HG02588 (cell line): ENCODE measurements around the gene PDZD2.

ENCODE experiments used
- ATAC-seq: cut with Tn5 transposase; IDR thresholded peaks from one replicate; pipeline ENCODE4 v1.9.1; 2021; ENCODE audit warnings: mild to moderate bottlenecking, moderate library complexity; ENCODE audit not compliant: unreplicated experiment

PDZD2 gene

DNA sequence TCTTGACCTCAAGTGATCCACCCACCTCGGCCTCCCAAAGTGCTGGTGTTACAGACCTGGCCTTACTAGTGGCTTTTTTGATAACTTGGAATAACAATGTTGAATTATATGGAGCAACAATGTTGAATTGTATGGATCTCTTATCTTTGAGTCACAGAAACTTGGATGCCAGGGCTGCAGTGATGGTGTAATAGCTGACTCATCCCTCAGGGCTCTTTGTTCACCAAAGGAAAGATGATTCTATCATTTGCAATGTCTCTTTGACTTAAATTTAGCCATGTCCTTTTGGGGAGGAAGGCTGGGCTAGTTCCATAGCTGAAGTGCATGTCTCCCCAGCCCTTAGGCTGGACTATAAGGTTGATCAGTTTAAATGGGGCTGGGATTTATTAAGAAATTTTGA lies 172.3 kb downstream of the PDZD2 start:
- no peak for ATAC-seq

DNA sequence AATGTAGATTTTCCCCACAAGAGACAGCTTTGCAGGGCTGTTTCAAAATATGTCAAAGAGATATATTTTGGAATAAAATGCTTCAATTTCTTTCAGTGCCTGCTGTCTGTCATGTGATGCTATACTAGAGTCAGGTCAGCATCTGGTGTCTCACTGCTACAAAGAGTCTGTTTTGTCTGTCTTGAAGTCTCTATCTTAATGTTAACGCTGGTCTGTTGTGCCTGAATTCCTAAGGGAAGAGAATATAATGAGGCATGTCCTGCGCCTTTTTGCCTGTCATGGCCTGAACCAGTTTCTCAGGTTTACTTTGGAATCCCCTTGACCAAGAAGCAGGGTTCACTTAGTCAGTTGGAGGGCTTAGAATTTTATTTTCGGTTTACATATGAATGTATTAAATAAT lies 176.4 kb downstream of the PDZD2 start:
- ATAC-seq, result no peak

DNA sequence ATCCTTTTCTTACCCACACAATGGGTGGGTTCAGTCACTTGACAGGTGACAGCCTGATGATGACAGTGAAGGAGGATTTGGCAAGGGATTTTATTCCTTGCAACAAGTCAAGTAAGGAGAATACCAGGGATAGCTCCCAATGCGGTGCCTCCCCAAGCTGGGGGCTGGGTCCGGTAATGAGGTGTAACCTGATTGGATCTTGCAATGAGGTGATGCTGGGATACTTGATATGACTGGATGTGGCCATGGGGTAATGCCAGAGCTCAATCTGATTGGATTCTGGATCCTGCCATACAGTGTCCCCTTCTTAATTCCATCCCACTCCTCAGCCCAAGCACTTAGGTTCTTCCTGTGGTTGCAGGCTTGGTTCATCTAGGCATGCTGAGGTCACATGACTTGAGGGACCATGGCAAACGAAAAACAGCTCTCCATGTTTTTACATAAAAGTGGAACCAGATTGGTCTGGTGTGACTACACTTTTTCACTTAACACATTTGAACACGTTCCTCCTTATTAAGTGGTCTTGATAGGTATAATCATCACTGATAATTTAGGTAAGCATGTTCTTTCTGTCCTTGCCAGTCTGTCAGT lies 181.1 kb downstream of the PDZD2 start:
- ATAC-seq, result no peak

DNA sequence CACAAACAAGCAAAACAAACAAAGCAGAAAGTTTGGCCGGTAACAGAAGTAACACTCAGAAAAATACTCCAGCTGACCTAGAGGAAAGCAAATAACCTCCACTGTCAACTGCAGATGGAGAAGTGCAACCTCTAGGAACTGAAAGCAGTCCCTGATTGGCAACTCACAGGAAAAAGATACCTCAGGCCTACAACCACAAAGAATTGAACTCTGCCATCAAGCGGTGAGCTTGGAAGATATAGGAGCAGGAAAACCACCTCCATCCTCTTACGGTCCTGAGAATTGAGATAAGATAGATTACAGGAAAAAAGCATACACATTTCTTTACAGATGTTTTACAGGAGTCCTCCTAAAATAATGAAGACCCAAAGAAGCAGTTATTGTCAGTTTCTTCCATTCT lies 184.5 kb downstream of the PDZD2 start:
- no peak for ATAC-seq

DNA sequence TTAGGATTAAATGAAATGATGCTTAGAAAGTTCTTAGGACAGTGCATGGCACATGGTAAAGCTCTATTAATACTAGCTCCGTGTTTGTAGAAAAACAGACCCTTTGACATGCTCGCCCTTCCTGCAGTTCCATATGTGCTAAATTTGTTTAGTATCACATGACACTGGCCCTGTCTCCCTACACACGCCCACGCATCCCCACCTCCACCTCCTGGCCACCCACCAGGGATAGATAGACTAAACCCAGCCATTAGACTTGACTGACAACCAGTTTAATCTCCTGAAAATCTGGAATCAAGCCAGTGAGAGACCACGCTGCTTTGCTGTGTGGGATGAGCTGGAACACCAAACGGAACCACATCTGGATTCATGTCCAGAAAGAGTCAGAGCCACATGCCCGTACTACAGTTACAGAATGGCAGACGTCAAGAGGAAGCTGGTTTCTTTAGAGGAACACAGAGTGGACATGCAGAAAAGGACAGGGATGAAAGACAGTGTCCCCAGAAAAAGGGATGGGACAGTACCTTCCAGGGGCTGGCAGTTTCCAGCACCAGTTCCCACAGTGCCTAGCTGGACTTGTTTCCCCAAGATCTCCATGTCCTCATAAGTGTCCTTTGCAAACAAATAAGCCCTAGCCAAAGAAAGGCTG lies 186.1 kb downstream of the PDZD2 start:
- ATAC-seq, result no peak

DNA sequence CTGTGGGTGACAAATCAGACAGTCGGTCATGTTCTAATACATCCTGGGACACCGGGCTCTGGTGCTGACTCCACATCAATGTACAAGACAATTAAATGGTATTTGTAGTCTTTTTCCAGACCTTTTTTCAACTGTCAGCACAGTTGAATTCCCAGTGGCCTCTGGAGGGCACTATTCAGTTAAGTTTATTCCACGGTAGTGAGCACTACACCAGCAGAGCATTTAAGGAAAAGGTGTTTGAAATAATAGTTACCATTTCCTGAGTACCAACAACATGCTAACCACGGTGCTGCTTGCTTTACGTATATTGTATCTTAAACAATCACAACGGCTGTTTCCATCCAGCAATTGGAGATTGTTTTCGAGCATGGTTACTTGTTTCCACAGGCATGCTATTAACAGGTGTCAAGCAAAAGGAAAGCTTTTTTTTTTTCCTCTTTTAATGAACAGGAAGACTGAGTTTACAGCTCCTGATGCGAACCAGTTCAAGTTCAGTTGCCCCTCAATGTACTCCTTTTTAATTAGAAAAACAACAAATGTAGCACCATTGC lies 186.7 kb downstream of the PDZD2 start:
- ATAC-seq, result no peak

DNA sequence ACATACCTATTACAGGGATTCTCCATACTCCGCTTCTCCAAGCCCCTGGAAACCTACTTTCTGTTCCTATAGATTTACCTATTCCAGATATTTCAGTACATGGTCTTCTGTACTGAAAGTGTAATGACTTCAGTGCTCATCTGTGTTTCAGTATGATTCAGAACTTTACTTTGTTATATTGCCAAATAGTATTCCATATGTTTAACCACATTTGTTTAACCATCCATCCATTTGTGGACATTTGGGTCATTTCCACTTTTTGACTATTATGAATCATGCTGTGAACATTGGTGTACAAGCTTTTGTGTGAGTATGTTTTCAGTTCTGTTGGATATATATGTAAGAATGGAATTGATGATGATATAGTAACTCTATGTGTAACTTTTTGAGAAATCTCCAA lies 188.9 kb downstream of the PDZD2 start:
- ATAC-seq, result no peak

DNA sequence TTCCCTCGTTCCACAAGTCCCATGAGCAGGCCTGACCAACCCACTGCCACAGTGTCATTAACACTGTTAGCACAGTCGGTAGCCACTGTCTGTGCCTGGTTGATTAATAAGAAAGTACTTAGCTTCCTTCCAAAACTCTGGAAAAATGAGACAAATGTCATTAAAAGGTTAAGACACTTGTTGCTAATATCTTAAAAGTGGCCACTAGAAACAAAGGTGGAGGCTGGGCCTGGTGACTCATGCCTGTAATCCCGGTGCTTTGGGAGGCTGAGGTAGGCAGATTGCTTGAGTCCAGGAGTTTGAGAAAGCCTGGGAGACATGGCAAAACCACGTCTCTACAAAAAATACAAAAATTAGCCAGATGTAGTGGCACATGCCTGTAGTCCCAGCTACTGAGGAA lies 194.0 kb downstream of the PDZD2 start:
- ATAC-seq, result no peak

DNA sequence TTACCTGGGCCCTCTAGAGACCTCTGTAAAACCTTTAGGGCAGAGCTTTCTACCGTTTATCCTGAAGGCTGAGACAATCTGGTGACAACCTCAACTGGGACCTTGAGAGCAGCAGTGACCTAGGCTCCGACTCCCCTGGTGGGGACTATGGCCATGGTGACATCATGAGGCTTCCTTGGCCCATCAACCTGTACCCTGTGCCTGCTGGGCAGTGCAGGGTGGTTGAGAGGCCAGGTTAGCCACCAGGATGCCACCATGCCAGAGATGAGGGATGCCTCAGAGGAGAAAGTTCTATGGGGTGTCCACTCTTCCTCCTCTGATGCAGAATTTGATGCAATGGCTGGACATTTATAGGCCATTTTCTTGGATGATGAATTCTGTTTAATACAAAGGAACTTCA lies 194.8 kb downstream of the PDZD2 start:
- no peak for ATAC-seq

DNA sequence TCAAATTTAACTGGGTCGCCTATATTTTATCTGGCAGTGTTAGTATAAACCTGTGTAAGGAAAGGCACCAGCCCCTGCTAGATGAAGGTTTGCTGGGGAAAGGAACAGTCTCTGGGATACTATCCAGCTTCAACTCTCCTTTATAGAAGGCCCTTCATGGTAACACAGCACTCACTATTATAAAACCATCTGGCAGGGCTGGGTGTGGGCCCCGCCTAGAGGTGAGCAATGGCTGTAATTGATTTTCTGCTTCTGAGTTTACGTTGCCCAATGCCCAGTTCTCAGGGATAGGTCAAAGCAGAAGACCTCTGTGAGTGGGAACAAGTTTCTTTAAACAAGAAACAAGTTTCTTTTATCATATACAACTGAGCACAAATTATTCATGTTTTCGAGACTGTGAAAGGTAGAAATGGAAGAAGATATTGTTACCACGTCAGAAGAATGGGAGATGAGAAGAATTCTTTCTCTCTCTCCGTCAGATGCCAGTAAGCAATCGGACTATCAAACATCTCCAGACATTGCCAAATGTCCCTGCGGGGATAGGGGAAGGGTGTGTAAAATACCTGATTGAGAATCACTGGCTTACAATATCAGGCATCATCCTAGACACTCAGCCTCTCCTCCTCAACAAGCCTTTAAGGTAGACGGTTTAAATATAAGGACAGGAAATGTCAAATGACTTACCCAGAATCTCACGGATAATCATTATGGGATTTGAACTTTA lies 205.9 kb downstream of the PDZD2 start:
- ATAC-seq, result no peak

DNA sequence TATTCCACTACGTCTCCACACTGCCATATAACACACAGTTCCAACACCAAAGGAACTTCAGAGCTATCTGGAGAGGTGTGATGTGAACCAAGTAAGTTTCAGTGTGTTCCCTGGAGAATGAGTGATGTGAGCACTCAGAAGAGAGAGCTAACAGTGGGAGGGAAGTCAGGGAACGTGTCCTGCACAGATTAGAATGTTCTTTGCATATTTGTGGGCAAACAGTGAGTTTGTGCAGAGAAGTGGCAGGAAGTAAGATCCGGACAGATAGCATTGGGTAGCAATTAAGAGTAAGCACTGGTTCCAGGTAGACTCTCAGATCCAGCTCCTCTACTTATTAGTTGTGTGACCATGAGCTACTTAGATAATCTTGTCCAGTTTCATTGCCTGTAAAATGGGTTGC lies 206.4 kb downstream of the PDZD2 start:
- no peak for ATAC-seq

DNA sequence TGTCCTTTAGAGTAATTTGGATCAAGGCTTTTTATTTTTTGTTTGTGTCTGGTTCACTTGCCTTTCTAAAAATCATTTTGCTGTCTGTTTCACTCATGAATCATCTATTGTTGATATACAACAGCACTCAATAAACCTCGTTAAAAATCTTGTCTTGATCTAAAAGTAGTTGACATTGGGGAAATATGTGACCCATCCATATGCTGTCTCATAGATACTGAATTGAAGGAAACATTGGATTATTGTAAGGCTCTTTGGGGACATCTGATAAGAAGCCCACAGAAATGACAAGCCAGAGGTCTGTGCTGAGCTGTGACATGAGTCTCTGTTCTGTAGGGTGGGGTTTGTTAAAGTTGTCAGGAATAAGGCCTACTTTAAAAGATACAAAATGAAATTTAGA lies 208.0 kb downstream of the PDZD2 start:
- no peak for ATAC-seq

DNA sequence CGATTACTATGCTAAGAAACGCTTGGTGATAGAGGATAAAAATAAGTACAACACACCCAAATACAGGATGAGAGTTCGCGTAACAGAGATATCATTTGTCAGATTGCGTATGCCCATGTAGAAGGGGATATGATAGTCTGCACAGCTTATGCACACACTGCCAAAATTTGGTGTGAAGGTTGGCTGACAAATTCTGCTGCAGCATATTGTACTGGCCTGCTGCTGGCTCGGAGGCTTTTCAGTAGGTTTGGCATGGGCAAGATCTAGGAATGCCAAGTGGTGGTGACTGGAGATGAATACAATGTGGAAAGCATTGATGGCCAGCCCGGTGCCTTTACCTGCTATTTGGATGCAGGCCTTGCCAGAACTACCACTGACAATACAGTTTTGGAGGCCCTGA lies 208.4 kb downstream of the PDZD2 start:
- ATAC-seq, result no peak

DNA sequence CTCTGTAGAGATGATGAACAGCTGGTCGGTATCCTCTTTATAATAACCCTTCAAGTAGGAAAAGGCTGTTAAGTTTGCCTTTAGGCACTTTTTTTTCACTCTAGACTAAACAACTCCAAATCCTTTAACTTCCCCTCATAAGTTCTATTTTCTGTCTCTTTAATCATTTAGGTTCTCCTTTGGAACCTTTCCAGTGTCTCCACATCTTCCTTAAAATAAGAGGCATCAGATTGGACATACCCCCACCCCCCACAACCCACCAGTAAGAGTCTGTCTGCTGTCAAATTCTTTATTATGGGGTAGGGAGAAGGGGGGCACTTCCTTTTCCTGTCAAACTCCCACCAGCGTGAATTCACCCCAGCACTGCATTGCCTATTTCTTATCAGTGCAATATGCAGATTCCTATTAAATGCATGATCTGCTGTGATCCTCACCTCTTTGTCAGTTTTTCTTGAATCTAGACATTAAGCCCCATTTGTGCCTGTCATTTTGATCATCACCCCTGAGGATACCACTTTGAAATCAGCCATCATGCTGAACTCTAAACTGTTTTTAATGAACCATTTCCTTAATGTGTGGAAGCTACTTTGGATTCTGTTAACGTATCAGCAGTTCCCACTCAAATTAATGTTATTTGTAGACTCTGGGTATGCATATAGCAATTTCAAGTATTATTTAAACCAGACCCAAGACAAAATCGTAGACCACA lies 212.2 kb downstream of the PDZD2 start:
- no peak for ATAC-seq

DNA sequence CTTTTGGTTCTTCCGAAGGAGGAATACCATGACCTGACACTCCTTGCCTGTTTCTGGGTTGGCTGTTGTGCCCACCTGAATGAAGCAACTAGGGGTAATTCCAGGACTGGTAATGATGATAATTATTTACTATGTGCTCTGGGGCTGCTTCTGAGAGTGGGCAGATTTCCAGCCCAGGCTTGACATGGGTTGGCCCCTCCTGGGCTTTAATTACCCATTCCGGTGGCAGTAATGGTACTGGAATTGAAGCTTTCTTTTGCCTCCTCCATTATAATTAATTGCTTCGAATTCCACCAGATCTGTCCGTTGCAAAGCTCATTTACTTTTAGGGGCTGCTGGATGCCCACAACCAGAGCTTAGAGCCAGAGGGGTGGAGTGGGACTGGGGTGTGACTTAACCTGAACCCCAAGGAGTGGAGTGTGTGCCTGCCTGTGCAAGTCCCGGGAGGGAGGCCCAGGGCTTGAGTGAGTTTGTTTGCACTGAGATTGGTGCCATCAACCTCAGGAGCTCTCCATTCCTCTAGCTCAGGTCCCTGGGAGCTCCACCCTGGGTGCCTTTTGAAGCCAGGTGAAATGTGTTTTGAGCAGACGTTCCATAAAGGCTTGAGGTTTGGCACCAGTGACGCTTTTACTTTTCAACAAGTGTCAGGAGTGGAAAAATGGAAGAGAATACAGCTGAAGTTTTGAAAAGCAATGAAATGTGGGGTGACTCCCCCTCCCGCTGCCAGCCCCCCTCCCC lies 214.6 kb downstream of the PDZD2 start:
- ATAC-seq, result no peak

DNA sequence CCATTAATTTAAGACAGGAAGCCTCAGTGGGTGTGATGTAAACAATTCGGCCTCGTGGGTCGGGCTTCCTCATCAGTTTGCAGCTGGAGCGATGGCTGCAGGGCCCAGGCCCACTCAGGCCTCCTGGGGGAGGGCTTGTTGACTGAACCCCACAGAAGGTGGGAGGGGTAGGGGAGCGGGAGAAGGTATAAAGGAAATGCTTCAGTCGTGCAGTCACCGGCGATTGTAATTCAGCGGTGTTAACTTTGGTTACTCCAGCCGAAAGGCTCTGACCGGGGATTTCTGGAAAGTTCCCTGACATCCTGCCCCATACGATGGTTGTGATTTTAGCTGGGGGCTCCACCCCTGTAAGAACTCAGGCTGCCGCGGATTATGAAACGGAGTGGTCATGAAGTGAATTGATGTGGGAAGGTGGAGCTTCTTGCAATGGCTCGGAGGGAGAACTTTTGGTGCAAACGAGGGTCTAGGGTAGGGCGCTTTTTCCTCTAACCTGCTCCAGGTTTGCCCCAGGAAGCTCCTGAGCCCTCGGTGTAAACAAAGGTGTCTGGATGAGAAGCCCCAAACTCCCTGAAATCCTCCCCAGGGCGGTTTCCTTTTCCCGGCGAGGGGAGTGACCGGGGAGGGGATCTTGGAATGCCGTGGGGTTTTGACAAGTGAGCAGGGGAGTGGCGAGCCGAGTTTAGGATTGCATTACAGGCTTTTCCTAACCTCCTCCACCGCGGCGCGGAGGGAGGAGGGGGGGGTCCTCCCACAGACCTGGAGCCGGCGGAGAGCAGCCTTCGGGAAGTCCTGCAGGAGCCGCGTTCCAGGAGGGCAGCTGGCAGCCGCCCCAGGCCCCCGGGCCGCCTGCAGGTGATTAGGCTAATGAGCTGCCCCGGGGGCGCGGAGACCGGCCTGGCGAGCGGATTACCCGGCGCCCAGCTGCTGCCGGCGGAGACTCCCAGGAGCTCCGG lies 215.5 kb downstream of the PDZD2 start:
- ATAC-seq, result no peak

DNA sequence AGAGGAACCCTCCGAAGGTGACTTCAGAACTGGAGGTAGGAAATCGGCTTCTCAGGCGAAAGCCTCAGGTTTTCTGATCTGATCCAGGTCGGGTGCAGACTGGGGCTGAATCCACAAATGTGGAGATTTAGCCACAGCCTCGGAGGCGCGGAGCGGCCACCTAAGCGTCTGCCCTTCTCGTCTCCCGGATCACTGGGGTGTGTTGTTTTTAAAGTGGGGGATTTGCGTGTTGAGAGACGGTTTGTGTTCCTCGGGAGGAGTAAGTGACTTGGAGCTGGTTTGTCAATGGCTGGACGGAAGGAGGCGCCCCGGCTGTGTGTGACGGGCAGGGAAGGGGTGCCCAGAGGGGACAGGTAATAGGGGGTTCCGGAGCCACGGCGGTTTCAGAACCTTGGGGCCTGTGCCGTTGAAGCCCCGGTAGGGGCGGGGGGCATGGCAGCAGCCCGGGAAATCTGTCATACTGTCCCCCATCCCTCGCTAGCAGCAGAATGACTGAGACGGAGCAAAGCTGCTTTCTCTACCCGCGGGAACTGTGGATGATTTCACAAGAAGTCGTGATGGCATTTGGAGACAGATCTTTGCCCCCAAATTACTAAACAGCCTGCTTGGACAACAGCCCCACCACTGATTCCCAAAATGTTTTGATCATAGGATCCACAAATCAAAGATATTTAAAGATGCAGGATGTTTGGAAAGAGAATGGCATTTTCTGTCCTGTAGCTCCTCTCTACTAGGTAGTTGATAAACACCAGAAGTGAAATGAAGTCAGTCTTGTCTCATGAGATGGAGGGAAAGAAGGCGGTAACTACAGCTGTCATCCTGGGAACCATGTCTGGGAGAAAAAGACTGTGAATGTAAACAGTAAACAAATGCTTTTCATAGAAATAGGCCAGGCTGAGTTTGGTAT lies 216.5 kb downstream of the PDZD2 start:
- ATAC-seq, result no peak

DNA sequence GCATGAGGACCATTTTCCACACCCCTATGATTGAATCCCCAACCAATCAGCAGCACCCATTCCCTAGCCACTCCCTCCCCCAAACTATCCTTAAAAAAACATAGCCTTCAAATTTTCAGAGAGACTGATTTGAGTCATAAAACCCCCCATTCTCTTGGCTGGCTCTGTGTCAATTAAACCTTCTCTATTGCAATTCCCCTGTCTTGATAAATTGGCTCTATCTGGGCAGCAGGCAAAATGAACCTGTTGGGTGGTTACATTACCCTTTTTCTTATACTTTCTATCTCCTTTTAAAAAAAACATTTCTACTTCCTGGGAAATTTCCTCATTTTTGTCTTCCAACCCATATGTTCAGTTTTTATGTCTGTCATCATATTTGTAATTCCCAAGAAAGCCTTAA lies 220.2 kb downstream of the PDZD2 start:
- ATAC-seq, result no peak

DNA sequence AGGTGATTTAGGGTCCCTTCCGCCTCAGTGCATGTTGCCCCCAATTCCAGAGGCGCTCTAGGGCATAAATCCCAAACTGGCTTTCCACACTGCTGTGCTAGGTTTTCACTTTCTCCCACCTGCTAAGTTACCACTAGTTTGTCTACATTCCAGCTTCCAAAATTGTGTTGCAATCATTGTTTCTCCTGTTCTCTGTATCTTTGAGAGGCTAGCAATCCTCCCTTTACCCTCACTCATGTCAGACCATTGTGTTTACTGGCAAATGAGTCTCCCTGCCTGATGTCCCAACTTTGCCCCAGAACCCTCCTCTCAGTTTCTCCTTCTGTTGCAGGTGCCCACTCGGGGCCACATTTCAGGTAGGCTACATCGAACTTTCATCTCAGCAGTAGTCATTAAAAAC lies 221.3 kb downstream of the PDZD2 start:
- ATAC-seq, result no peak
